Loucy (cell line): ENCODE measurements around the gene ATAD3B.
"Not testable (repeated sequence)": the region's sequence is repeated elsewhere in the genome, so short reads cannot be mapped to it uniquely, and the experiment has no call there.

ENCODE experiments used
- H2AFZ ChIP-seq: fragments of 200-600 bp; sonication (generic); 2 replicates; pipeline ENCODE4 v1.6.0; 2016; ENCODE audit warnings: antibody characterized with exemption, mild to moderate bottlenecking, low read length, moderate library complexity
- H3F3A ChIP-seq: fragments of 200-600 bp; 2 replicates; pipeline ENCODE4 v1.6.0; 2016; ENCODE audit warnings: antibody characterized with exemption, low read depth, mild to moderate bottlenecking
- H3K27me3 ChIP-seq: fragments of 200-600 bp; sonication (generic); 2 replicates; pipeline ENCODE4 v1.6.1; 2014; ENCODE audit warnings: low read length, mild to moderate bottlenecking; ENCODE audit not compliant: insufficient read depth, poor library complexity, severe bottlenecking
- H3K36me3 ChIP-seq: fragments of 200-600 bp; sonication (generic); 2 replicates; pipeline ENCODE4 v1.6.1; 2016; ENCODE audit warnings: low read length; ENCODE audit not compliant: insufficient read depth
- H3K4me1 ChIP-seq: fragments of 200-600 bp; sonication (generic); 2 replicates; pipeline ENCODE4 v1.5.1; 2014; ENCODE audit warnings: low read length, mild to moderate bottlenecking; ENCODE audit not compliant: insufficient read depth, poor library complexity, severe bottlenecking
- H3K4me2 ChIP-seq: fragments of 200-600 bp; sonication (generic); 2 replicates; pipeline ENCODE4 v1.6.0; 2014; ENCODE audit warnings: antibody characterized with exemption, low read length, low read depth, mild to moderate bottlenecking; ENCODE audit not compliant: poor library complexity, severe bottlenecking
- H3K4me3 ChIP-seq: fragments of 200-600 bp; sonication (generic); 2 replicates; pipeline ENCODE4 v1.5.1; 2014; ENCODE audit warnings: low read length, mild to moderate bottlenecking, mixed read lengths; ENCODE audit not compliant: poor library complexity, severe bottlenecking
- H3K79me2 ChIP-seq: fragments of 200-600 bp; sonication (generic); 2 replicates; pipeline ENCODE4 v1.6.1; 2014; ENCODE audit warnings: low read length; ENCODE audit not compliant: insufficient read depth
- H3K9ac ChIP-seq: fragments of 200-600 bp; sonication (generic); 2 replicates; pipeline ENCODE4 v1.6.0; 2014; ENCODE audit warnings: mild to moderate bottlenecking, low read depth, low read length, moderate library complexity; ENCODE audit not compliant: poor library complexity, severe bottlenecking
- H3K9me2 ChIP-seq: fragments of 200-600 bp; sonication (generic); replicated peaks from 2 replicates; pipeline ENCODE4 v1.6.1; 2016; ENCODE audit warnings: low read depth, low read length, mixed read lengths
- H3K9me3 ChIP-seq: fragments of 200-600 bp; sonication (generic); 2 replicates; pipeline ENCODE4 v1.6.1; 2014; ENCODE audit warnings: mild to moderate bottlenecking, antibody characterized with exemption, low read length, low read depth; ENCODE audit not compliant: insufficient read depth
- H4K20me1 ChIP-seq: fragments of 200-600 bp; sonication (generic); 2 replicates; pipeline ENCODE4 v1.6.0; 2014; ENCODE audit warnings: antibody characterized with exemption, low read length, mild to moderate bottlenecking; ENCODE audit not compliant: insufficient read depth, poor library complexity, severe bottlenecking
- CTCF ChIP-seq: fragments of 200-600 bp; sonication (generic); conservative IDR thresholded peaks from 2 replicates; pipeline ENCODE4 v1.5.1; 2014; ENCODE audit warnings: mild to moderate bottlenecking, antibody characterized with exemption, low read length
- EZH2phosphoT487 ChIP-seq: fragments of 200-600 bp; IDR thresholded peaks from 2 replicates; pipeline ENCODE4 v1.6.1; 2018; ENCODE audit warnings: antibody characterized with exemption, mild to moderate bottlenecking, moderate library complexity, borderline replicate concordance

ATAD3B gene

GRCh38 chr1:1507305-1507704, 35.7 kb downstream of the ATAD3B start:
- Histone ChIP-seq H3K27me3 (no peaks in the 10 kb centered on the region), H3K9me3 (no peaks in the 10 kb centered on the region), H2AFZ (no peak overlapping the region), H3K36me3 (no peaks in the 10 kb centered on the region), H3K4me3 (no peak overlapping the region), H4K20me1 (no peaks in the 10 kb centered on the region), H3K9me2 (no peaks in the 10 kb centered on the region), H3K4me2 (no peak overlapping the region), H3K4me1 (peaks cover 6% of the 10 kb centered on the region), H3F3A (no peaks in the 10 kb centered on the region), H3K9ac (no peak overlapping the region), H3K79me2 (no peaks in the 10 kb centered on the region)
- TF ChIP-seq CTCF (no peak), EZH2phosphoT487 (no peak)

GRCh38 chr1:1508775-1509464, 37.4 kb downstream of the ATAD3B start:
- H3K9me2 ChIP-seq, H3K79me2 ChIP-seq, H4K20me1 ChIP-seq, H2AFZ ChIP-seq, H3F3A ChIP-seq, H3K9ac ChIP-seq, H3K36me3 ChIP-seq, H3K4me2 ChIP-seq, H3K9me3 ChIP-seq, H3K4me1 ChIP-seq, H3K4me3 ChIP-seq, H3K27me3 ChIP-seq: not testable (repeated sequence)

GRCh38 chr1:1509465-1509850, 37.9 kb downstream of the ATAD3B start:
- not testable (repeated sequence) for H3K4me2 ChIP-seq, H3K9me3 ChIP-seq, H3F3A ChIP-seq, H3K27me3 ChIP-seq, H3K9ac ChIP-seq, H4K20me1 ChIP-seq, H3K36me3 ChIP-seq, H2AFZ ChIP-seq, H3K4me1 ChIP-seq, H3K4me3 ChIP-seq, H3K79me2 ChIP-seq, H3K9me2 ChIP-seq

- Histone ChIP-seq H2AFZ (peak overlapping the region; percentile 72), H3K9ac (peak overlapping the region; percentile 85), H3K36me3 (no peaks in the 10 kb centered on the region), H3K4me3 (peak overlapping the region; percentile 81), H3F3A (no peaks in the 10 kb centered on the region), H3K79me2 (peaks cover 20% of the 10 kb centered on the region; the same call in 1 of the 2 replicates), H3K9me3 (no peaks in the 10 kb centered on the region), H3K4me2 (peak overlapping the region; percentile 80), H3K9me2 (no peaks in the 10 kb centered on the region), H3K4me1 (peaks cover 14% of the 10 kb centered on the region), H3K27me3 (no peaks in the 10 kb centered on the region), H4K20me1 (peaks cover 4% of the 10 kb centered on the region)
- TF ChIP-seq CTCF (no peak), EZH2phosphoT487 (no peak)
Measured at GRCh38 chr1:1510912-1511532, 39.5 kb downstream of the ATAD3B start.
